ENCODE measurements around the gene ZC3H12C.

ZC3H12C gene

DNA sequence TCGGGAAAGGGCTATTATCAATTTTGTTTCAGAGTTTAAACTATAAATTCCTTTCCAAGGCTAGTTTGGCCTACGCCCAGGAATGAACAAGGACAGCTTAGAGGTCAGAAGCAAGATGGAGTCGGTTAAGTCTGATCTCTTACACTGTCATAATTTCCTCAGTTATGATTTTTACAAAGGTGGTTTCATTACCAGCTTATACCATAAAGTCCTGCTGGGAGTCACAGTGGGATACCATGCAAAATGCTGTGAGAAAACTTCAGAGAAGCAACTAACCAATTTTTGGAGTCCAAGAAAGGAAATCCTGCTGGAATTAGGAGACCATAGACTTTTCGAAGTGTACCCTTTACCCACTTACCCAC is 17.4 kb upstream of the ZC3H12C start:
- CTCF ChIA-PET, result no interaction called here
- DNase-seq (ENCODE audit: low spot score), result no peak
- TF ChIP-seq CTCF (conservative IDR thresholded peaks at IDR 0.05; ENCODE audit: low read depth), result no peak
- POLR2A ChIA-PET (ENCODE audit: low non-redundant PET), result no interaction called here
- no peak overlapping the region for H3K27ac ChIP-seq

DNA sequence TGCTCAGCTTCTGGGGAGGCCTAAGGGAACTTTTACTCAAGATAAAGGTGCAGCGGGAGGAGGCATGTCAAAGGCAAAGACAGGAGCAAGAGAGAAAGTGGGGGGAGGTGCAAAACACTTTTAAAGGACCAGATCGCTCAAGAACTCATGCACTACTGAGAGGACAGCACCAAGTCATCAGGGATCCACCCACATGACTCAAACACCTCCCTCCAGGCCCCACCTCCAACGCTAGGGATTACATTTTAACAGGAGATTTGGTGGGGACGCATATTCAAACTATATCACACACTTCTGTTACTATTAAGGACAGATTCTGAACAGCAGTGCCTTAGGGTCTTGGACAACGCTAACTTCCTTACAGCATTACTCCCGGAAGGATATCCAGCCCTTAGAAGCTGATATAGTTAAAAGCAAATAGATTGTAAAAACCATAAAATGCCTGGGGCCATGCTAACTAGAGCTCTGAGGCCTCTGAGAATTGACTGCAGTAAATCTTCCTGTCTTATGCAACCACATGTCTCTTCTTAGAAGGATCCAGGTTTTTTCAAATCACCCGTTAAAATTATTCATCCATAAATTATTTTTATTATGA is 16.7 kb upstream of the ZC3H12C start:
- no peak for TF ChIP-seq CTCF (conservative IDR thresholded peaks at IDR 0.05; ENCODE audit: low read depth)
- ChIA-PET POLR2A (ENCODE audit: low non-redundant PET) (no interaction called here), CTCF (interaction anchor here (0.7 kb wide), 2 partner anchors 18 to 138 kb away, joined by 3 to 5 read pairs; no protein-coding TSS in a partner anchor)
- peak overlapping the region; percentile 61 for H3K27ac ChIP-seq
- peak; percentile 34 for DNase-seq (ENCODE audit: low spot score)

GRCh38 chr11:110077346-110077745 is 15.8 kb upstream of the ZC3H12C start:
- DNase-seq (ENCODE audit: low spot score), result no peak
- ChIA-PET CTCF (interaction anchor here (0.6 to 0.7 kb wide), 2 partner anchors 82 to 358 kb away, joined by 3 read pairs; no protein-coding TSS in a partner anchor), POLR2A (ENCODE audit: low non-redundant PET) (no interaction called here)
- no peak overlapping the region for H3K27ac ChIP-seq
- TF ChIP-seq CTCF (conservative IDR thresholded peaks at IDR 0.05; ENCODE audit: low read depth), result no peak

- DNase-seq (ENCODE audit: low spot score), result peak; percentile 67
- H3K27ac ChIP-seq, result peak overlapping the region; percentile 42; the same call in 1 of the 2 replicates
- ChIA-PET POLR2A (ENCODE audit: low non-redundant PET) (no interaction called here), CTCF (interaction anchor here (0.7 kb wide), 1 partner anchor 357 kb away, joined by 3 read pairs; no protein-coding TSS in a partner anchor)
- no peak for TF ChIP-seq CTCF (conservative IDR thresholded peaks at IDR 0.05; ENCODE audit: low read depth)
Measured at GRCh38 chr11:110077831-110078325, 15.3 kb upstream of the ZC3H12C start.

DNA sequence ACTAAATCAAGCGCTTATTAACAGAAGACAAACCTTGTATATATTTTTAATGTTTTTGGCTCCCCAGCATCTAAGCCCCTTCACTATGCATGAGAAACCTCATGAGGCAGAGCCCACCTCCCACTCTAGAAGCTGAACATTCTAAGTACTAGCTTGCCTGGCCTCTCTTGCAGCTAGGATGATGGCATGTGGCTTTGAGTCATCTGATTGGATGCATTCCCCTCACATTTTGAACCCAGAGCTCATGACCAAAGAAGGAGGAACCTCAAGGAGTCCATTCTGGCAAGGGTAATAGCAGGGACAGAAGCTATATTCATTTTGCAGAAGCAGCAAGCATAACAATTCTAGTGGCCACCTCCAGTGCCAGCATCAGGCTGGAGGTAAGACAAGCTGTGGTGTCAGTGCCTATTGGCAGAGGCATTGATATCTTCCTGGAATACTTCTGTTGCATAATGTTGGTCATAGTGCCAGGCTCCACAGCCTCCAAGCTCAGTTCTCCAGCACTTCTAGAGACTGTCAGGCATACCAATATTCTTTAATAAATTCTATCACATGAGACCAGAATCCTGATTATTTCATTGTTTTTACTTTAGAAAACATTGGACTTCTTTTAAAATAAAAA is 14.2 kb upstream of the ZC3H12C start:
- POLR2A ChIA-PET (ENCODE audit: low non-redundant PET), result no interaction called here
- CTCF ChIA-PET, result interaction anchor here (0.6 to 1.4 kb wide), 2 partner anchors 13 to 1350 kb away, joined by 4 read pairs; no protein-coding TSS in a partner anchor
- TF ChIP-seq CTCF (conservative IDR thresholded peaks at IDR 0.05; ENCODE audit: low read depth), result no peak
- DNase-seq (ENCODE audit: low spot score), result no peak
- no peak overlapping the region for H3K27ac ChIP-seq

- no peak overlapping the region for H3K27ac ChIP-seq
- CTCF ChIA-PET, result interaction anchor here (1.4 kb wide), 1 partner anchor 13 kb away, joined by 4 read pairs; no protein-coding TSS in a partner anchor
- POLR2A ChIA-PET (ENCODE audit: low non-redundant PET), result no interaction called here
- TF ChIP-seq CTCF (conservative IDR thresholded peaks at IDR 0.05; ENCODE audit: low read depth), result no peak
- DNase-seq (ENCODE audit: low spot score), result no peak
Measured at GRCh38 chr11:110079726-110080125, 13.5 kb upstream of the ZC3H12C start.
